HepG2 (cell line): Measurements from ENCODE around the gene ZNRD2. TPM values are rescaled to one million over a fixed set of nuclear protein-coding genes. Genes with fewer than 3 reads are reported as not detected.
A peak's percentile ranks its signal among the peaks of the same experiment; 100 is the strongest.

Experiments
- PHF5A ChIP-seq: IDR thresholded peaks from one replicate; pipeline ENCODE4 v1.6.1; 2018; ENCODE audit warnings: low read depth, missing genetic modification reagents; ENCODE audit not compliant: unreplicated experiment
- PITX1 ChIP-seq: sonication (generic); formaldehyde crosslinking; IDR thresholded peaks from 2 replicates; pipeline ENCODE4 v1.5.1; 2020; ENCODE audit warnings: mild to moderate bottlenecking, missing genetic modification reagents
- YEATS2 ChIP-seq: sonication (generic); formaldehyde crosslinking; IDR thresholded peaks from 2 replicates; pipeline ENCODE4 v1.4.0; 2020; ENCODE audit warnings: missing genetic modification reagents, borderline replicate concordance
- ZMYM4 ChIP-seq: sonication (generic); formaldehyde crosslinking; IDR thresholded peaks from 2 replicates; pipeline ENCODE4 v1.8.1; 2023; ENCODE audit warnings: mild to moderate bottlenecking, missing genetic modification reagents
- ZNF543 ChIP-seq: sonication (generic); formaldehyde crosslinking; IDR thresholded peaks from 2 replicates; pipeline ENCODE4 v1.4.0; 2020; ENCODE audit warnings: mild to moderate bottlenecking, missing genetic modification reagents
- polyA plus RNA-seq, 8 experiments: library from polyadenylated mRNA; depleted of rRNA in 3 of 8; stranded (reverse) in 7 of 8; unstranded in 1 of 8; fragments of >200 nt; fragmentation: Illumina TruSeq in 4 of 8; extraction: Trizol in 4 of 8; gene quantifications; 2 replicates each; pipeline versions ENCODE4 v1.2.1 to v1.2.3, GENCODE V29; 2011 to 2016; ENCODE audit warnings: low read depth in 4 of 8, missing spikeins in 1 of 8, mixed read lengths in 1 of 8; ENCODE audit not compliant: insufficient read depth in 1 of 8
- total RNA-seq, 5 experiments: library from RNA; depleted of rRNA; stranded (reverse); fragments of >200 nt; fragmentation: Illumina TruSeq; extraction: Trizol; gene quantifications; 2 replicates each; pipeline ENCODE4 v1.2.3, GENCODE V29; 2016; ENCODE audit warnings: low read depth in 1 of 5
- TF ChIP-seq, protein P1 (sequence below): sonication (generic); formaldehyde crosslinking; IDR thresholded peaks from 2 replicates; pipeline ENCODE4 v1.4.0; 2020; ENCODE audit warnings: mild to moderate bottlenecking, missing genetic modification reagents, borderline replicate concordance
- TF ChIP-seq, protein P2 (sequence below), 2 experiments: fragments of 450-650 bp in 1 of 2; sonication (generic) in 1 of 2; formaldehyde crosslinking in 1 of 2; IDR thresholded peaks; 2 replicates each; pipeline versions ENCODE4 v1.6.1 to v1.8.0; 2016 to 2022; ENCODE audit warnings: antibody characterized with exemption in 1 of 2, mild to moderate bottlenecking in 1 of 2, missing genetic modification reagents in 1 of 2
- TF ChIP-seq, protein P3 (sequence below): sonication (generic); formaldehyde crosslinking; IDR thresholded peaks from 2 replicates; pipeline ENCODE4 v1.5.1; 2020; ENCODE audit warnings: missing genetic modification reagents, mild to moderate bottlenecking, borderline replicate concordance

ZNRD2 gene
- total and polyA plus RNA-seq, 2 of the 13 experiments (the other 11 are each of a cell fraction or from before 2014, with no cell fraction given) = 29.2 to 34.0 TPM

DNA sequence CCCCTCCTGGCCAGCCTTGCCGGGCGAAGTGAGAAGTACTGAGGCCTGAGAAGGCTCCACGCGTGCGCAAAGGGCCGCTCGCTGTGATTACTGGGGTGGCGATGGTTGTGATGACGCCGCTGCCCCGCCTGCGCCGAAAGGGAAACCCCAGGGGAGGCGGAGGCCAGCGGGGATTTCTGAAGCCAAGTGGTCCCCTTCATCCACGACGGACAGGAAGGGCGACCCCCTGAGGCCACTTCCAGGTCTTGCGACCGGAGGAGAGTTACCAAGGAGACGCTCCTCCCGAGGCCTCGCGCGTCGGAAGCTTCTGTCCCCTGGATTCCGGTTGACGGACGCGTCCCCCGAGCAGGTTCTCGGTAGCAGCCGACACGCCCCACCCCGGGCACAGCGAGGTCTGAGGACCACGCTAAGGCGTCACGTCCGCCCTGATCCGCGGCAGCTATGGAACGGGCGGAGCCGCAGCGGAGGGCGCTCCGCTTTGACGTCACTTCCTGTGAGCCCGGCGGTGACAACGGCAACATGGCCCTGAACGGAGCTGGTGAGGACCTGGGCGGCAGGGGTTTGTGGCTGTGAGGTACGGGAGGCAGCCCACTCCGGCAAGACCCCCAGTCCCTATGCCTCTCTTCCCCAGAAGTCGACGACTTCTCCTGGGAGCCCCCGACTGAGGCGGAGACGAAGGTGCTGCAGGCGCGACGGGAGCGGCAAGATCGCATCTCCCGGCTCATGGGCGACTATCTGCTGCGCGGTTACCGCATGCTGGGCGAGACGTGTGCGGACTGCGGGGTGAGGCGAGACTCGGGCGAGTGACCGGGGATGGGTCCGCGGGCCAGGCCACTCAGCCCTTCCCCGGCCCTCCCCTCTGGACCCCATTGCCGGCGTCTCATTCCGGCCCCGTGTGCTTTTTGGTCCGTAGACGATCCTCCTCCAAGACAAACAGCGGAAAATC is at the start of gene ZNRD2 (continued):
- TF ChIP-seq, protein P1, sequence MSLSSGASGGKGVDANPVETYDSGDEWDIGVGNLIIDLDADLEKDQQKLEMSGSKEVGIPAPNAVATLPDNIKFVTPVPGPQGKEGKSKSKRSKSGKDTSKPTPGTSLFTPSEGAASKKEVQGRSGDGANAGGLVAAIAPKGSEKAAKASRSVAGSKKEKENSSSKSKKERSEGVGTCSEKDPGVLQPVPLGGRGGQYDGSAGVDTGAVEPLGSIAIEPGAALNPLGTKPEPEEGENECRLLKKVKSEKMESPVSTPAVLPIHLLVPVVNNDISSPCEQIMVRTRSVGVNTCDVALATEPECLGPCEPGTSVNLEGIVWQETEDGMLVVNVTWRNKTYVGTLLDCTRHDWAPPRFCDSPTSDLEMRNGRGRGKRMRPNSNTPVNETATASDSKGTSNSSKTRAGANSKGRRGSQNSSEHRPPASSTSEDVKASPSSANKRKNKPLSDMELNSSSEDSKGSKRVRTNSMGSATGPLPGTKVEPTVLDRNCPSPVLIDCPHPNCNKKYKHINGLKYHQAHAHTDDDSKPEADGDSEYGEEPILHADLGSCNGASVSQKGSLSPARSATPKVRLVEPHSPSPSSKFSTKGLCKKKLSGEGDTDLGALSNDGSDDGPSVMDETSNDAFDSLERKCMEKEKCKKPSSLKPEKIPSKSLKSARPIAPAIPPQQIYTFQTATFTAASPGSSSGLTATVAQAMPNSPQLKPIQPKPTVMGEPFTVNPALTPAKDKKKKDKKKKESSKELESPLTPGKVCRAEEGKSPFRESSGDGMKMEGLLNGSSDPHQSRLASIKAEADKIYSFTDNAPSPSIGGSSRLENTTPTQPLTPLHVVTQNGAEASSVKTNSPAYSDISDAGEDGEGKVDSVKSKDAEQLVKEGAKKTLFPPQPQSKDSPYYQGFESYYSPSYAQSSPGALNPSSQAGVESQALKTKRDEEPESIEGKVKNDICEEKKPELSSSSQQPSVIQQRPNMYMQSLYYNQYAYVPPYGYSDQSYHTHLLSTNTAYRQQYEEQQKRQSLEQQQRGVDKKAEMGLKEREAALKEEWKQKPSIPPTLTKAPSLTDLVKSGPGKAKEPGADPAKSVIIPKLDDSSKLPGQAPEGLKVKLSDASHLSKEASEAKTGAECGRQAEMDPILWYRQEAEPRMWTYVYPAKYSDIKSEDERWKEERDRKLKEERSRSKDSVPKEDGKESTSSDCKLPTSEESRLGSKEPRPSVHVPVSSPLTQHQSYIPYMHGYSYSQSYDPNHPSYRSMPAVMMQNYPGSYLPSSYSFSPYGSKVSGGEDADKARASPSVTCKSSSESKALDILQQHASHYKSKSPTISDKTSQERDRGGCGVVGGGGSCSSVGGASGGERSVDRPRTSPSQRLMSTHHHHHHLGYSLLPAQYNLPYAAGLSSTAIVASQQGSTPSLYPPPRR (CRISPR knock-in tag) = peak; percentile 68; the same call in 1 of the 2 replicates
- TF ChIP-seq PHF5A (CRISPR knock-in tag) = peak; percentile 90
- TF ChIP-seq ZNF543 (CRISPR knock-in tag) = peak; percentile 81
- TF ChIP-seq YEATS2 = peak; percentile 98
- peak; percentile 42; the same call in 1 of the 2 replicates for TF ChIP-seq ZMYM4 (CRISPR knock-in tag)
- TF ChIP-seq, protein P2, sequence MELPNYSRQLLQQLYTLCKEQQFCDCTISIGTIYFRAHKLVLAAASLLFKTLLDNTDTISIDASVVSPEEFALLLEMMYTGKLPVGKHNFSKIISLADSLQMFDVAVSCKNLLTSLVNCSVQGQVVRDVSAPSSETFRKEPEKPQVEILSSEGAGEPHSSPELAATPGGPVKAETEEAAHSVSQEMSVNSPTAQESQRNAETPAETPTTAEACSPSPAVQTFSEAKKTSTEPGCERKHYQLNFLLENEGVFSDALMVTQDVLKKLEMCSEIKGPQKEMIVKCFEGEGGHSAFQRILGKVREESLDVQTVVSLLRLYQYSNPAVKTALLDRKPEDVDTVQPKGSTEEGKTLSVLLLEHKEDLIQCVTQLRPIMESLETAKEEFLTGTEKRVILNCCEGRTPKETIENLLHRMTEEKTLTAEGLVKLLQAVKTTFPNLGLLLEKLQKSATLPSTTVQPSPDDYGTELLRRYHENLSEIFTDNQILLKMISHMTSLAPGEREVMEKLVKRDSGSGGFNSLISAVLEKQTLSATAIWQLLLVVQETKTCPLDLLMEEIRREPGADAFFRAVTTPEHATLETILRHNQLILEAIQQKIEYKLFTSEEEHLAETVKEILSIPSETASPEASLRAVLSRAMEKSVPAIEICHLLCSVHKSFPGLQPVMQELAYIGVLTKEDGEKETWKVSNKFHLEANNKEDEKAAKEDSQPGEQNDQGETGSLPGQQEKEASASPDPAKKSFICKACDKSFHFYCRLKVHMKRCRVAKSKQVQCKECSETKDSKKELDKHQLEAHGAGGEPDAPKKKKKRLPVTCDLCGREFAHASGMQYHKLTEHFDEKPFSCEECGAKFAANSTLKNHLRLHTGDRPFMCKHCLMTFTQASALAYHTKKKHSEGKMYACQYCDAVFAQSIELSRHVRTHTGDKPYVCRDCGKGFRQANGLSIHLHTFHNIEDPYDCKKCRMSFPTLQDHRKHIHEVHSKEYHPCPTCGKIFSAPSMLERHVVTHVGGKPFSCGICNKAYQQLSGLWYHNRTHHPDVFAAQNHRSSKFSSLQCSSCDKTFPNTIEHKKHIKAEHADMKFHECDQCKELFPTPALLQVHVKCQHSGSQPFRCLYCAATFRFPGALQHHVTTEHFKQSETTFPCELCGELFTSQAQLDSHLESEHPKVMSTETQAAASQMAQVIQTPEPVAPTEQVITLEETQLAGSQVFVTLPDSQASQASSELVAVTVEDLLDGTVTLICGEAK (IDR thresholded peaks at IDR 0.05) = peak; percentile 75
- TF ChIP-seq, protein P2 (CRISPR knock-in tag; IDR thresholded peaks at IDR 0.05) = peak; percentile 84; the same call in 1 of the 2 replicates
- peak; percentile 83 for TF ChIP-seq PITX1
- TF ChIP-seq, protein P3, sequence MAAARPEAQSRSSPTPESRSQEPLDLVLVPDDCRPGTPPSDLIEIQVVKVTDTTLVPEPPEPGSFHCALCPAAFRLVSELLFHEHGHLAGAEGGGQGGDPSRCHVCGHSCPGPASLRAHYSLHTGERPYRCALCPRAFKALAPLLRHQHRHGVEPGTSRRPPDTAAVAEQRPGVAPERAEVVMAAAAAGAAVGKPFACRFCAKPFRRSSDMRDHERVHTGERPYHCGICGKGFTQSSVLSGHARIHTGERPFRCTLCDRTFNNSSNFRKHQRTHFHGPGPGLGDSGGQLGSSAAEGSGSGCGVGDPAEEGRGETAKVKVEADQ (CRISPR knock-in tag) = 0 out of 2 replicates have a peak, but pooled peaks have one; percentile 36
